Measurements from ENCODE around the gene REEP1. TPM values are rescaled to one million over a fixed set of nuclear protein-coding genes. Genes with fewer than 3 reads are reported as not detected.
A peak's percentile ranks its signal among the peaks of the same experiment; 100 is the strongest.

Gene REEP1
- polyA plus RNA-seq, 1 donor = 36.9 TPM

DNA sequence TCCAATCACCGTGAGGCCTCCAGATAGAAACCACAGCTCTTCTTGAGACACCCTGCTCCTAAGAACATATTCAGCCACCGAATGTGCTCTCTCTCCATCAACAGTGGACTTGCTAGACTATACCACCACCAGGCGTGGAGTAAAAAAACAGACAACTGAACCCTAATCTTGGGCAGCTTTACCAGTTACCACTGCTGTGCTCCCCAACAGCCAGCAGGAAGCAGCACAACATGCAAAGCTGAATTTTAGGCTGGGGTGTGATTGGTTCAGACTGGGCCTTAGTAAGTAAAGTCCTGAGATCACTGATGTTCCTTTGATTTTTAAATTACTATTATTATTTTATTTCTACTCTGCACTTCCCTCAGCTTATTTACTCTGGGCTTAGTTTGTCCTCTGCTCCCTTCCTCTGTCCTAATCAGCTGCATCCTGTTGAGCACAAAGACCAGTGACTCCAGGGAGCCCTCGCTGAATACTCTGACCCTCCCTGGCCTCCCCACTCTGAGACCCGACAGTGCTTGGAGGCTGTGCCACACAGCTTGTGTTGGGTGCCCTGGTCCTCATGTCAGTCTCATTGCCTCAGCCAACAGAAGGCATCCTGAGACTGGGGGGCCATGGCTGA lies 116.3 kb downstream of the REEP1 start:
- Histone ChIP-seq H3K36me3 (ENCODE audit: control insufficient read depth, insufficient read depth, low read length) (no peaks in the 10 kb centered on the region), H3K27me3 (ENCODE audit: control insufficient read depth, insufficient read depth, low read length) (no peaks in the 10 kb centered on the region), H3K27ac (ENCODE audit: low read length) (no peak overlapping the region), H3K4me1 (ENCODE audit: control insufficient read depth, insufficient read depth, low read length) (peaks cover 12% of the 10 kb centered on the region), H3K9me3 (ENCODE audit: control insufficient read depth, low read depth, low read length) (no peaks in the 10 kb centered on the region), H3K4me3 (ENCODE audit: low read length) (no peak overlapping the region)
- DNase-seq = no peak
- WGBS (ENCODE audit: insufficient coverage, low lambda C conversion rate) = no CpG with 5 or more reads among the region's 5 CpGs

DNA sequence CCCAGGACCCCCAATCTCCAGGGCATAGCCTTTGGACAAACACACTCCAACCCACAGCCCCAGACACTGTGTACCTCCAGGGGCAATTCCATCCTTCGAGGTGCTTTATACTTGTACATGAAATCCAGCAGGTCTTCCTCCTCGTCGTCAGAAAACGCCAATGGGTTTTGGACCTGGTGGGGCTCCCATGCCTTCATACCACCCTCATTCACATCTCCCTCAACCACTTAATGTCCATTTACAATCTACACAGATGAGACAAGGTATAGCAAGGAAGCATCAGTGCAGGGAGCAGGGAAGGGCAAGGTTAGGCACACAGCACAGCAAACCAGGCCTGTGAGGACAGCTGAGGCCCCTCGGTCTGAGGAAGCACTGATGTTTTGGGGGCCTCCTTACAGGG lies 117.5 kb downstream of the REEP1 start:
- Histone ChIP-seq H3K27me3 (ENCODE audit: control insufficient read depth, insufficient read depth, low read length) (no peaks in the 10 kb centered on the region), H3K4me3 (ENCODE audit: low read length) (no peak overlapping the region), H3K4me1 (ENCODE audit: control insufficient read depth, insufficient read depth, low read length) (peaks cover 24% of the 10 kb centered on the region), H3K36me3 (ENCODE audit: control insufficient read depth, insufficient read depth, low read length) (no peaks in the 10 kb centered on the region), H3K9me3 (ENCODE audit: control insufficient read depth, low read depth, low read length) (no peaks in the 10 kb centered on the region), H3K27ac (ENCODE audit: low read length) (no peak overlapping the region)
- WGBS (ENCODE audit: insufficient coverage, low lambda C conversion rate) = no CpG with 5 or more reads among the region's 5 CpGs
- DNase-seq = no peak

DNA sequence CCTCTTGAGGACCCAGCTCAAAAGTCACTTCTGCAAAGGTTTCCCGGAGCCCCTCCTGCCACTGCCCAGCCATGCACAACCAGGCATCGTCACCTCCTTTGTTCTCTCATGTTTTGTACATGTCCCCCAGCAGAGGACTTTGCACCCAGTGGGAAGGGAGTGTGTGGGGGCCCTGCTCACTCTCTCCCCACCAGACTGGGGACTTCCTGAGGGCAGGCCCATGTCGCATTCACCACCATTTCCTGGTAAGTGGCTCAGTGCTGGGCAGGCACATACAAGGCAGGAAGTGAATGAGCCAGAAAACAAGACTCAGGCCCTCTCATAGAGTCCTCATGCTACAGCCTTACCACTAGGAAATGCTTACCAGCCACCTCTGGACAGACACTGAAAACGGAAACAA lies 119.3 kb downstream of the REEP1 start:
- Histone ChIP-seq H3K27ac (ENCODE audit: low read length) (no peak overlapping the region), H3K9me3 (ENCODE audit: control insufficient read depth, low read depth, low read length) (no peaks in the 10 kb centered on the region), H3K36me3 (ENCODE audit: control insufficient read depth, insufficient read depth, low read length) (peaks cover 4% of the 10 kb centered on the region), H3K27me3 (ENCODE audit: control insufficient read depth, insufficient read depth, low read length) (no peaks in the 10 kb centered on the region), H3K4me1 (ENCODE audit: control insufficient read depth, insufficient read depth, low read length) (peaks cover 31% of the 10 kb centered on the region), H3K4me3 (ENCODE audit: low read length) (no peak overlapping the region)
- WGBS (ENCODE audit: insufficient coverage, low lambda C conversion rate) = no CpG with 5 or more reads among the region's 4 CpGs
- no peak for DNase-seq

DNA sequence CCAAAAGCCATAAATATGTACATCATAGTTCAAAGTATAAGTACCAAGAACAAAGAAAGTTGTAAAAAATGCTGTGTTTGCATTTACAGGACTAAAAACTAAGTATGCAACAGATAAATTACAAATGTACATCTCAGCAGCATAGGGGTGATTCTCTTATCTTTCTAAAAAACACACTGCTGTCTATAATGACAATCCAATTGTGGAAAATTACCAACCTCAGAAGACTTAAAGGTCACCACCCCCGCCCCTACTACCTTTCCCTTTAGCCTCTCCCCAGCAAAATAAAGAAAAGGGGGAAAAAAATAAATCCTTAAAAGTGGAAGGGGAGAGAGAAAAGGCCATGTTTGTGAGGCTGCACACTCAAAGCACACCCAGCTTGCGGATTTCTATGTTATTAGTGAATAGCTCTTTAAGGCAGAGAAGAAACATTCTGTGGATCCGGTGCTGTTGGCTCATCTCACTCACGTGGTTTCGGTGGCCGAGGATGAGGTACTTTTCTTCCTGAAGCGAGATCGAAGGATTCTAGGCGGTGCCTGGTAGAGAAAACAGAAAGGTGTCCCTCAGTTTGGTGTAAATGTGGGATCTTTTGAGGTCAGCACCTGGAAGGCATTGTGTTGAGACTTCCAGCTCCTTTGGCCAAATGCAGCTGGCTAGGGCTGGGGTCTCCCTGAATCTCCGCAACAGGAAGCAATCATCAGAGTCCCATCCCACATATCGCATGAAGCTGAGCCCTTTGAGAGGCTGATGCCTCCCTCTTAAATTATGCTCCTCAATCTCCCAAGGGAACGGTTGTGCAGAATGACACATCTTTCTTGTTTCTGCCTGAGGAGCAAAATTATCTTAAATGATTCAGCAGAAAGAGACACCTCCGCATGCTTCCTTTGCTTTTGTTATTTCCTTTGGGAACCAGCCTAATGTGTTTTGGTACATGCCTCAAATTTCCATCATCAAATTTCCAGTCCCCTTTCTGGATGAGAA lies 120.6 kb downstream of the REEP1 start:
- WGBS (ENCODE audit: insufficient coverage, low lambda C conversion rate) = 96% methylated on average over 3 of the region's 13 CpGs
- Histone ChIP-seq H3K9me3 (ENCODE audit: control insufficient read depth, low read depth, low read length) (no peaks in the 10 kb centered on the region), H3K4me1 (ENCODE audit: control insufficient read depth, insufficient read depth, low read length) (peaks cover 29% of the 10 kb centered on the region), H3K36me3 (ENCODE audit: control insufficient read depth, insufficient read depth, low read length) (peaks cover 12% of the 10 kb centered on the region), H3K27ac (ENCODE audit: low read length) (no peak overlapping the region), H3K27me3 (ENCODE audit: control insufficient read depth, insufficient read depth, low read length) (no peaks in the 10 kb centered on the region), H3K4me3 (ENCODE audit: low read length) (no peak overlapping the region)
- no peak for DNase-seq

DNA sequence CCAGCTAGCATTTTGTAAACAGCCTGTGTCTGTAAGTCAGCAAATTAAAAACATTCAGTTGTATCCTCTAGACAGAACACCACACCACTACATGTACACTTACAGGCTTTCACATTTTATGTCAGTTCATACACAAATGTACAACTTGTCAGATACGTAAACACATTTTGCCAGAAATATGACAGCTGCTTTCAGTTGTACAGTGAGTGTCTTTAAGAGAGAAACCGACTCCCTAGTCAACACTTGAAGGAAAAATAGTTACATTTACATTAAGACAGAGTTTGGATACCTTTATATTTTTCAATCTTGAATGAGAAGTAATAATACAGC lies 123.0 kb downstream of the REEP1 start:
- peak overlapping the region; percentile 47 for H3K27ac ChIP-seq (ENCODE audit: low read length)
- H3K4me1 ChIP-seq (ENCODE audit: control insufficient read depth, insufficient read depth, low read length) = peaks cover 29% of the 10 kb centered on the region

DNA sequence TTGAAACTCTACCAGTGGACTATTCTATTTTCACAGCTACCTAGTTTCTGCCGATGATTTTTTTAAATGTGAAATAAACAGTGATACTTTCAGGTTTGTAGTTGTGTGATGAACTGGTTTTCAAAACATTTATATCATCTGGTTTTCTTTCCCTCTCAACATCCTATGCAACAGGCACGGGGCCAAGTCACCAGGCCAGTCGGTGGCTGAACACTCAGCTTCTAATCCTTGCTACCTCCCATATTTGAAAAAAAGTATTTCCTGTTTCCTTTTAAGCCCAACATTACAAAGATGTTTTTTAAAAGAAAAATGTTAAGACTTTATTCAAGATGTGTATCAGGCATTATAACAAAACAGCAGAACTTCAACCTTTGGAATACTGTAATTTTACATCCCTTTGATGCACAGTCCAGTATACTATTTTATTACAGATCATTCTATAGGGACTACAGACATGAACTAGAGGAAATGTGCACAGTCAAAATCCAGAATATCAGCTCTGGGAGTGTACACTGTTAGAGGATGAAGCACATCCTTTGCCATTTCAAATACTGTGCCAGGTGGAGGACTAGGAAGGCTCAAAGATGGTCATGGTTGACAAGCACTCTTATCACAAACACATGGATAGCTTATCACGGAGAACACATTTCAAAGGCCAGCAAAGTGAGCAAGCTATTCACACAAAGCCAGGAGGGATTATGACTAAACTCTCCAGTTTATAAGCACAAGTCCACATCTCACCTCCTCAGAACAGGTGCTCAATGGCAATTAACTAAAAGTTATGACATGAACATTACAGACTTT lies 123.5 kb downstream of the REEP1 start:
- WGBS (ENCODE audit: insufficient coverage, low lambda C conversion rate) = 80% methylated on average over 1 of the region's 4 CpGs
- Histone ChIP-seq H3K4me3 (ENCODE audit: low read length) (no peak overlapping the region), H3K36me3 (ENCODE audit: control insufficient read depth, insufficient read depth, low read length) (peaks cover 31% of the 10 kb centered on the region), H3K4me1 (ENCODE audit: control insufficient read depth, insufficient read depth, low read length) (peaks cover 29% of the 10 kb centered on the region), H3K27ac (ENCODE audit: low read length) (peak overlapping the region; percentile 47), H3K27me3 (ENCODE audit: control insufficient read depth, insufficient read depth, low read length) (no peaks in the 10 kb centered on the region), H3K9me3 (ENCODE audit: control insufficient read depth, low read depth, low read length) (no peaks in the 10 kb centered on the region)
- peak in 1 of 2 donors; percentile 68 for DNase-seq

More for the DNA sequence above, 123.0 kb downstream of the REEP1 start:
- DNase-seq = no peak
- no peaks in the 10 kb centered on the region for H3K9me3 ChIP-seq (ENCODE audit: control insufficient read depth, low read depth, low read length)
- no peak overlapping the region for H3K4me3 ChIP-seq (ENCODE audit: low read length)
- H3K36me3 ChIP-seq (ENCODE audit: control insufficient read depth, insufficient read depth, low read length) = peaks cover 27% of the 10 kb centered on the region
- WGBS (ENCODE audit: insufficient coverage, low lambda C conversion rate) = no CpG with 5 or more reads among the region's 2 CpGs
- H3K27me3 ChIP-seq (ENCODE audit: control insufficient read depth, insufficient read depth, low read length) = no peaks in the 10 kb centered on the region

DNA sequence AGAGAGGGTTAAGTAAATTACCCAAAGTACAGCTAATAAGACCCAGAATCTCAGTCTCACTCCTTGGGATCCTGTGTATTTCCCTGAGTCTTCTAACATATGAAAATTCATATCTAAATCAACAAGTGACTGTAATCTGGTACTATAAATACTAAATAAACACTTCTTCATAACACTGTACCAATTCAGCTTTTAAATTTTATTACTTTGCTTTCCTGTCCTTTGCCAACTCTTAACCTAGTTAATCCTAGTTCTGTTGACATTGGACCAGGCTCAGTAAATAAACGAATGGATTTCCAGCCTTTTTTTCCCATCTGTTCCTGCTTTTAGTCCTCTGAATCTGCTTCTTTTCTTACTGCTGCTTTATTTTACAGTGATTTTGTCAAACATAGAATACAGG lies 124.4 kb downstream of the REEP1 start:
- H3K4me1 ChIP-seq (ENCODE audit: control insufficient read depth, insufficient read depth, low read length) = peaks cover 29% of the 10 kb centered on the region
- WGBS (ENCODE audit: insufficient coverage, low lambda C conversion rate) = 50% methylated on average over 1 of the region's 1 CpG
- H3K27me3 ChIP-seq (ENCODE audit: control insufficient read depth, insufficient read depth, low read length) = no peaks in the 10 kb centered on the region
- no peaks in the 10 kb centered on the region for H3K9me3 ChIP-seq (ENCODE audit: control insufficient read depth, low read depth, low read length)
- no peak overlapping the region for H3K4me3 ChIP-seq (ENCODE audit: low read length)
- no peak for DNase-seq
- no peak overlapping the region for H3K27ac ChIP-seq (ENCODE audit: low read length)
- H3K36me3 ChIP-seq (ENCODE audit: control insufficient read depth, insufficient read depth, low read length) = peaks cover 38% of the 10 kb centered on the region

DNA sequence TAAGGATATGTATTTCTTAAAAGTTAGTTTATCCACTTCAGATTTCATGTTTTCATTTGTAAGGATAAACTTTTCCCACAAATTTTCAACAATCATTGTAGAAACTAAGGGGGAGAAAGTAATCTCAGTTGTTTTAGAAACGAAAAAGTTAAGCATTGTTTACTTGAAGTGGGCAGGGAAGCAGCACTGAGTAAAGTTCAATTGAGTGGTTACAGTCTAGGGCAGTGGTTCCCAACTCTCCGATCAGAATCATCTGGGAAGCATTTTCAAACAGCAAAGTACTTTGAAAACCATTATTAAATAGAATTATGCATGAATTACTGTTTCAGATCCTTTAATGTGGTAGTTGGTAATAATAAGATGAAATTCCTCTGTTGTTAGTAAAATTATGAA lies 125.6 kb downstream of the REEP1 start:
- 17% methylated on average over 1 of the region's 2 CpGs for WGBS (ENCODE audit: insufficient coverage, low lambda C conversion rate)
- Histone ChIP-seq H3K4me1 (ENCODE audit: control insufficient read depth, insufficient read depth, low read length) (peaks cover 25% of the 10 kb centered on the region), H3K36me3 (ENCODE audit: control insufficient read depth, insufficient read depth, low read length) (peaks cover 50% of the 10 kb centered on the region), H3K27me3 (ENCODE audit: control insufficient read depth, insufficient read depth, low read length) (no peaks in the 10 kb centered on the region), H3K9me3 (ENCODE audit: control insufficient read depth, low read depth, low read length) (no peaks in the 10 kb centered on the region), H3K27ac (ENCODE audit: low read length) (no peak overlapping the region), H3K4me3 (ENCODE audit: low read length) (no peak overlapping the region)
- no peak for DNase-seq

DNA sequence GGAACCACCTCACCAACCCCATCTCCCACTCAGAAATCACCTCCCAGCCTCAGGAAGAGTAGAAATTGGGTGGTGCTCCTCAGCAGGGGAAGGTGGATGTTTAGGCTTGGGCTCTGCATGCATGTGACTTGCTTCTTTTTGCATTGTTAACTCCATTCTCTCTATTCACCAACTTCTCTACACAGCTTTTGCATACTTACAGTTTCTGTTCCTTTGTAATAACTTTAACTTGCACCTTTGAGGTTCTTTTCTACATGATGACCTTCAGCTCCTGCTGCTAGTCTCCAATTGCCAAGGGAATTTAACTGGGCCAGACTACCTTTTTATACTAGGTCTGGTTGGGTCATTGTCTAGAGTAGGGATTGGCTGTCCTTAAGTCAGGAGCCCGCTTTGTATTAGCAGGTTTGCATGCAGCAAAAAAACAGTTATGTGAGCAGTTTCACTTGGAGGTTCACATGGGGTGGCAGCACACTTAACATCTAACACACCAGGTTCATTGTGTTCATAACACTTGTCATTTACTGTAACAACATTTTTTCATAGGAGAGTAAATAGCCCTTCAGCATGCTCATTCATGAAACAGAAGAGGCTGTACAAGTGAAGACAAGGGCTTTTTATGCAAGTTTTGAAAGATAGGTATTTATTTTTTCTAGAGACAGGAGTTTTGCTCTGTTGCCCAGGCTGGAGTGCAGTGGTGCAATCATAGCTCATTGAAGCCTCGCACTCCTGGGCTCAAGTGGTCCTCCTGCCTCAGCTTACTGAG lies 126.2 kb downstream of the REEP1 start:
- Histone ChIP-seq H3K4me1 (ENCODE audit: control insufficient read depth, insufficient read depth, low read length) (peaks cover 19% of the 10 kb centered on the region), H3K36me3 (ENCODE audit: control insufficient read depth, insufficient read depth, low read length) (peaks cover 56% of the 10 kb centered on the region), H3K4me3 (ENCODE audit: low read length) (no peak overlapping the region), H3K9me3 (ENCODE audit: control insufficient read depth, low read depth, low read length) (no peaks in the 10 kb centered on the region), H3K27ac (ENCODE audit: low read length) (no peak overlapping the region), H3K27me3 (ENCODE audit: control insufficient read depth, insufficient read depth, low read length) (no peaks in the 10 kb centered on the region)
- 60% methylated on average over 1 of the region's 2 CpGs for WGBS (ENCODE audit: insufficient coverage, low lambda C conversion rate)
- DNase-seq = no peak

DNA sequence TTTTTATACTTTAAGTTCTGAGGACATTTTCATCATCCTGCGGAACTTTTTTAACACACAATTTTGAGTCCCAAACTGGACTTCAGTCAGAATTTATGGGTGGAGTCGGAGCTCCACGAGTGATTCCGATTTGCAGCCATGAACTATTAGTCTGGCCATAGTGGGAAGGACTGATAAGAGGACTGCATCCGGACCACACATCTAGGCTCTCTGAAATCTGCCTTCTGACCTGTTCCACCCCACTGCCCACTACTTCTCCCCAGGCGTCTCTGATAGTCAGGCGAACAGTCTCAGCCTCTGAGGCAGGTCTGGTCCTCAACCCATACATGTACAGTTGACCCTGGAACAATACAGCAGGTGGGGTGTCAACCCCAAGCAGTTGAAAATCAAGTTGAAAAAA lies 133.0 kb downstream of the REEP1 start:
- Histone ChIP-seq H3K4me1 (ENCODE audit: control insufficient read depth, insufficient read depth, low read length) (peaks cover 3% of the 10 kb centered on the region), H3K9me3 (ENCODE audit: control insufficient read depth, low read depth, low read length) (no peaks in the 10 kb centered on the region), H3K27ac (ENCODE audit: low read length) (no peak overlapping the region), H3K36me3 (ENCODE audit: control insufficient read depth, insufficient read depth, low read length) (peaks cover 34% of the 10 kb centered on the region), H3K27me3 (ENCODE audit: control insufficient read depth, insufficient read depth, low read length) (no peaks in the 10 kb centered on the region), H3K4me3 (ENCODE audit: low read length) (no peak overlapping the region)
- no peak for DNase-seq
- no CpG with 5 or more reads among the region's 7 CpGs for WGBS (ENCODE audit: insufficient coverage, low lambda C conversion rate)
